Breast epithelium (tissue), 3 donors: Measurements from ENCODE around the gene VMAC.

Experiments
- POLR2A ChIP-seq: fragments of 450-650 bp; IDR thresholded peaks from one replicate; pipeline ENCODE4 v1.6.1; 2016; ENCODE audit warnings: antibody characterized with exemption, mild to moderate bottlenecking, moderate library complexity
- TF ChIP-seq, protein P1 (sequence below), 3 donors: fragments of 450-650 bp; IDR thresholded peaks; one replicate each; pipeline ENCODE4 v1.5.1; 2016 to 2017; ENCODE audit warnings: antibody characterized with exemption in 3 of 3, mild to moderate bottlenecking in 3 of 3, moderate library complexity in 3 of 3

DNA sequence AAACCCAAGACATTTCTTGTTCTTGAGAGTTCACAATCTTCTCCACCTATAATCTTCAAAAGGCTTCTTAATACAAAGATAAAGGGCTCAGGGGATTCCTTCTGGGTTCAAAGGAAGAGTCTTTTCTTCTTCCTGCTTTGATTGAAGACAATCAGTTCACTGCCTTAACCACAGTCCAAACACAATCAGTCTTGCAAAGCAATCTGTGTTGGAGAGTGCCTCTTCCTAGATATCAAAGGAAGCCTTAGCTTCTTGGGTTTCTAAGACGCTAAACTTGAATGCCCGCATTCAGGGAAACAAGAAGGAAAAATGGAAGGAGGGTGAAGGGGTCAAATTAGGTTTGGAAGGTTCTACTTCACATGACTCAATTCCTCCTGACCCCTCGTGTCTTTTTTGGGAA, 46.1 kb downstream of the VMAC start:
- no peak for TF ChIP-seq POLR2A
- TF ChIP-seq, protein P1, sequence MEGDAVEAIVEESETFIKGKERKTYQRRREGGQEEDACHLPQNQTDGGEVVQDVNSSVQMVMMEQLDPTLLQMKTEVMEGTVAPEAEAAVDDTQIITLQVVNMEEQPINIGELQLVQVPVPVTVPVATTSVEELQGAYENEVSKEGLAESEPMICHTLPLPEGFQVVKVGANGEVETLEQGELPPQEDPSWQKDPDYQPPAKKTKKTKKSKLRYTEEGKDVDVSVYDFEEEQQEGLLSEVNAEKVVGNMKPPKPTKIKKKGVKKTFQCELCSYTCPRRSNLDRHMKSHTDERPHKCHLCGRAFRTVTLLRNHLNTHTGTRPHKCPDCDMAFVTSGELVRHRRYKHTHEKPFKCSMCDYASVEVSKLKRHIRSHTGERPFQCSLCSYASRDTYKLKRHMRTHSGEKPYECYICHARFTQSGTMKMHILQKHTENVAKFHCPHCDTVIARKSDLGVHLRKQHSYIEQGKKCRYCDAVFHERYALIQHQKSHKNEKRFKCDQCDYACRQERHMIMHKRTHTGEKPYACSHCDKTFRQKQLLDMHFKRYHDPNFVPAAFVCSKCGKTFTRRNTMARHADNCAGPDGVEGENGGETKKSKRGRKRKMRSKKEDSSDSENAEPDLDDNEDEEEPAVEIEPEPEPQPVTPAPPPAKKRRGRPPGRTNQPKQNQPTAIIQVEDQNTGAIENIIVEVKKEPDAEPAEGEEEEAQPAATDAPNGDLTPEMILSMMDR (IDR thresholded peaks at IDR 0.05): no peak
